WERI-Rb-1 (cell line): Measurements from ENCODE around the gene TMEM184A.

Experiments
- DNase-seq: peaks from one replicate; pipeline ENCODE4 v3.0.0-alpha.2; 2020
- H3K27ac ChIP-seq: fragments of 250-450 bp; sonication (Bioruptor Pico); 2 replicates; pipeline ENCODE4 v1.5.1; 2020; ENCODE audit warnings: mild to moderate bottlenecking, moderate library complexity
- H3K27me3 ChIP-seq: fragments of 250-450 bp; sonication (Bioruptor Pico); 2 replicates; pipeline ENCODE4 v1.5.1; 2021; ENCODE audit warnings: mild to moderate bottlenecking, low read depth, moderate library complexity; ENCODE audit not compliant: insufficient read depth, severe bottlenecking
- H3K36me3 ChIP-seq: fragments of 250-450 bp; sonication (Bioruptor Pico); 2 replicates; pipeline ENCODE4 v1.5.1; 2020; ENCODE audit warnings: mild to moderate bottlenecking, moderate library complexity
- H3K4me3 ChIP-seq: 2 replicates; pipeline ENCODE4 v1.5.1; 2011; ENCODE audit warnings: low read depth, mild to moderate bottlenecking, control low read depth, low read length
- H3K9me3 ChIP-seq: fragments of 250-450 bp; sonication (Bioruptor Pico); 2 replicates; pipeline ENCODE4 v1.5.1; 2021; ENCODE audit warnings: mild to moderate bottlenecking, moderate library complexity; ENCODE audit not compliant: severe bottlenecking
- CTCF ChIP-seq: IDR thresholded peaks from 2 replicates; pipeline ENCODE4 v1.5.1; 2011; ENCODE audit warnings: low read depth, mild to moderate bottlenecking, control low read depth, inconsistent platforms, low read length

Gene TMEM184A

GRCh38 chr7:1580422-1581030, 24.5 kb upstream of the TMEM184A start:
- peak; percentile 41 for DNase-seq
- no peaks in the 10 kb centered on the region for H3K27me3 ChIP-seq
- no peaks in the 10 kb centered on the region for H3K36me3 ChIP-seq
- H3K27ac ChIP-seq: peak overlapping the region; percentile 11; the same call in 1 of the 2 replicates
- no peak for TF ChIP-seq CTCF
- no peaks in the 10 kb centered on the region for H3K9me3 ChIP-seq
- H3K4me3 ChIP-seq: no peak overlapping the region

GRCh38 chr7:1579481-1580421, 23.7 kb upstream of the TMEM184A start:
- peak; percentile 94 for TF ChIP-seq CTCF
- no peaks in the 10 kb centered on the region for H3K9me3 ChIP-seq
- no peaks in the 10 kb centered on the region for H3K27me3 ChIP-seq
- H3K27ac ChIP-seq: peak overlapping the region; percentile 11
- DNase-seq: peak; percentile 86
- H3K4me3 ChIP-seq: no peak overlapping the region
- no peaks in the 10 kb centered on the region for H3K36me3 ChIP-seq

- no peak for TF ChIP-seq CTCF
- Histone ChIP-seq H3K27me3 (no peaks in the 10 kb centered on the region), H3K36me3 (no peaks in the 10 kb centered on the region)
These were observed 22.5 kb upstream of the TMEM184A start for GRCh38 chr7:1578513-1578912.

GRCh38 chr7:1576521-1577253, 20.7 kb upstream of the TMEM184A start:
- no peak for TF ChIP-seq CTCF
- no peak overlapping the region for H3K27ac ChIP-seq
- no peak overlapping the region for H3K4me3 ChIP-seq
- H3K9me3 ChIP-seq: no peaks in the 10 kb centered on the region
- no peaks in the 10 kb centered on the region for H3K36me3 ChIP-seq
- no peaks in the 10 kb centered on the region for H3K27me3 ChIP-seq
- no peak for DNase-seq

More at GRCh38 chr7:1578513-1578912, 22.5 kb upstream of the TMEM184A start:
- no peak for DNase-seq
- H3K4me3 ChIP-seq: no peak overlapping the region
- no peaks in the 10 kb centered on the region for H3K9me3 ChIP-seq
- no peak overlapping the region for H3K27ac ChIP-seq

GRCh38 chr7:1575809-1576208, 19.8 kb upstream of the TMEM184A start:
- no peak for DNase-seq
- no peak overlapping the region for H3K27ac ChIP-seq
- H3K27me3 ChIP-seq: no peaks in the 10 kb centered on the region
- 0 out of 2 replicates have a peak, but pooled peaks cover 3% of the 10 kb centered on the region for H3K36me3 ChIP-seq
- no peak for TF ChIP-seq CTCF
- H3K9me3 ChIP-seq: no peaks in the 10 kb centered on the region
- no peak overlapping the region for H3K4me3 ChIP-seq
